HG02623 (cell line): ENCODE data around the gene EFCAB14.
"Not testable (repeated sequence)": the region's sequence is repeated elsewhere in the genome, so short reads cannot be mapped to it uniquely, and the experiment has no call there.

Source experiments
- ATAC-seq: cut with Tn5 transposase; IDR thresholded peaks from one replicate; pipeline ENCODE4 v1.9.1; 2021; ENCODE audit warnings: moderate library complexity; ENCODE audit not compliant: unreplicated experiment

Gene EFCAB14

DNA sequence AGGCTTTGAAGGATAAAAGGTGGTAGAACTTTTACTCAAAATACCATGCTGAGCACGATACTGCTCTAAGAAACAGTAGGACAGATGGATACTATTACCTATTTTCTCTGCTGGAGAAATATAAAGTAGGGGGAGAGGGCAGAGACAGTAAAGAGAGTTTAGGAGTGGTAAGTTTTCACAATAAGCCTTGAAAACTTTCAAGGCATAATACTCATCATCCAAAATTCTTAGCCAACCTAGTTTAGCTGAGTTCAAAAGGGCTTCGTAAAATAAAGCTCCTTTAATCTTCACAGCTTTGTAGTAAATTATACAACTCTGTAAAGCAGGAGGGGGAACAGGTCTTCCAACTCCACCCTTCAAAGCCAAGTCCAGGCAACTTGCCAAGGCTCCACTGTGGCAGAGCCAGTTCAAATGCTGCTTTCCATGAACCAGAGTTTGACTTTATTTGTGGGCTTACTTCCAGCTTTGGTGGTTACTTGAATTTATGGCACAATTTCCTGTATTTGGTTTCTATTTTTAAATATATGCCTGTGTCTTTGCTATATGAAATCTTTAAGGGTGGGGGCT is 31.7 kb downstream of the EFCAB14 start:
- ATAC-seq: no peak

DNA sequence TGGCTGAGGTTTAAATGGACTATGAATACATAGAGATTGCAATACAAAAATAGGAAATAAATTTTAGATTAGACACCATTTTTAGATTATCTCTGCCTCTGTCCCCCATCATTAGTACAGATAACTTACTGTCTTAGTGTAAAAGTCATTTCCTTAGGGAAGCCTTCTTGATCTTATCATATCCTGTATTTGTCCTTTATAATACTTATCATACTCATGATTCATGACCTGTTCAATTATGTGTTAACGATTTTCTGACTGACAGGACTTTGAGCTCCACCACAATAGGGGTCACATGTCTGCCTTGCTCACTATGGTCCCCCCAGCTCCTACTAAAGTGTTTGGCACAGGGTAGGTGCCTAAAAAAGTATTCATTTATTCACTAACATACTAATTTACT is 32.7 kb downstream of the EFCAB14 start:
- ATAC-seq: no peak

DNA sequence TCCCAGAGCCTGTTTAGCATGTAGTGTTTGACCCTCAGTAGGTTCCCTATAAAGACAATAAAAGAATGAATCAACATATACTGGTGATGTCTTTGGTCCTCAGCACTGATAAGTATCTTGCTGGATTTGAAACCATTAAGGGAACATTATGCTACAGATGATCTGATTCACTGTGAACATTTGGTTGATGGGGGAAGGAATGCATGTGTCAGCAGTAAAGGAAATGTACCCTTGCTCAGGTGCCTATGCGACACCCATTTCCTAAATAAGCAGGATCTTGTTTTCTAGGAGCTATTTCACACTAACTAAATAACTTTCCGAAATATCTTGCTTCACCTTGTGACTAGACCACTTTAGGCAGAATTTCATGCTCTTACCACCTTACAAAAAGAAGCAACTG is 34.2 kb downstream of the EFCAB14 start:
- no peak for ATAC-seq

DNA sequence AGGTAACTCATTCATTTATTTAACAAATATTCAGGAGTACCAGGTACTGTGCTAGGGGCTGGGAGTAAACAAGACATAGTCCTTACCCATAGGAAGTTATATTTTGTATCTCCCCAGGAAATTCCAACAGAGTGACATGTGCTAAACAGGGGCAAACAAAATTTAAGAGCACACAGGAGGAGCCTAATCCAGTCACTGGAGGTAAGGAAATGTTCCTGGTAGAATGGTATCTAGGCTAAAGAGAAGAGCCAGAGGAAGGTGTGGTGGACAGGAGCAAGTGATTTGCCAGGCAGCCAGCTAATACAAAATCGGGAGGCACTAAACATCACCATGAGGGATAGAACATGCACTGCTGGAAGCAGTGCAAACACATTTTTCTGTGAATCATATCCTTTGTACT is 36.9 kb downstream of the EFCAB14 start:
- ATAC-seq: no peak

DNA sequence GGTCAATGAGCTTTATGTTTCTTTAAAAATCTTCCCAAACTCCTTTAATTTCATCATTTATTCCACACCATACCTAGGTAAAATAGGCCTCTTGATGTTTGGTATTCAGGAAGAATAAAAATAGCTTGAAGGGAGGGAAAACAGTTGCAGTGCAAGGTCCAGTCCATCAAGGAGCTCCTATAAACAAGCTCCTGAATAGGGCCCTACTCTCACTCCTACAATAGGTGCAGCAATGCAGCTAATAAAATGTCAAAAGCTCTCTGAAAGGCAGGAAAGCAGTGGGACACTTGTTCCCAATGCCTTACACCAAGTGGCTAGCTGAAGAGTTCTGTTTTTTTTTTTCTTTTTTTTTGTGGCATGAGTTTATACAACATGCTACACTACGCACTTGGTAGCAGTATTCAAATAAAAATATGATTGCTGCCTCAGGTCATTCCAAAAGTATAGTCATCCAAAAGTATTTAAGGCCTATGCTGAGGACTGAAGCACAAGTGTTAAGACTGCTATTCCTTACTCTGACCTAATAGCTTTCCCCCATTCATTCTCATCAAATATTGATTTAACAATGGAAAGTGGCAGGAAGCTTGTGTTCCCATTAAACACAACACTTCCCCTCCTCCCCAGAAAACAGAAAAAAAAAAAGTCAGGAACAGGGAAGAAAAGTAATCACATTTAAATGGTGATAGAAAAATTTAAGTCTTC is 37.4 kb downstream of the EFCAB14 start:
- no peak for ATAC-seq

DNA sequence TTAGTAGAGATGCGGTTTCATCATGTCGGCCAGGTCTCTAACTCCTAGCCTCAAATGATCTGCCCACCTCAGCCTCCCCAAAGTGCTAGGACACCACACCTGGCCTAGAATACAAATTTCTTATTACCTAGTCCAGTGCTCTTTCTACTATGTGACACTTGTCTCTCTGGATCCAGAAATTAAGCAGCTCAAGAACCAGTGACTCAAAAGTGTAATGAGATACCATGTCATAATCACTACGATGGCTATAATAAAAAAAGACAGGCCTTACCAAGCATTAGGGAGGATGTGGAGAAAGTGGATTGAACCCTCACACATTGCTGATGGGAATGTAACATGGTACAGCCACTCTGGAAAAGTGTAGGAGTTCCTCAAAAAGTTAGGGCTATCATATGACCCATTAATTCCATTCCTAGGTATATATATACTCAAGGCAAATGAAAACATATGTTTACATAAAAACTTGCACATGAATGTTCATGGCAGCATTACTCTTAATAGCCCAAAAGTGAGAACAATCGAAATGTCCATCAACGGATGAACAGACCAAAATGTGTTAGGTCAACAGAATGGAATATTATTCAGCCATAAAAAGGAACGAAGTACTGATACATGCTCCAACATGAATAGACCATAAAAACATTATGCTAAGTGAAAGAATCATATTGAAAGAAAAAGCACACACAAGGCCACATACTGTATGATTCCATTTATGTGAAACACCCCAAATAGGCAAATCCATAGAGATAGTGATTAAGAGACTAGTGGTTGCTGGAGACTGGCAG is 38.9 kb downstream of the EFCAB14 start:
- ATAC-seq: no peak

DNA sequence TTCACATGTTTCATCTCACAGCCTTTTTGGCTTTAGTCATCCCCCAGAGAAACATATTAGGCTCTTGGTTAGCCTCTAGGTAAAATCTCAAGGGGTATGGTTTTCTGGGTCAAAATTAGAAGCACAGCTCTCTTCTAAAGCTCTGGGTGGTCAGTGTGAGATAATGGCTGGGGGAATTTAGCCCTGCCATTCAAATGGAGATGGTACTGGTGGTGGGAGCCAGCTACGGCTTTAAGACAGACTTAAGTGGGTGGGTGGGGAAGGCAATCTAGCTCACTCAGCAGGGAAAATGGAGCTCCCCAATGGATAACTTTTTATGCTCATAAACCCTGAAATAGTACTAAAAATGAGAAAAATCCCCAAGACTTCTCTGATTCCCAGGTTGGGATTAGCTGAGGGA is 41.6 kb downstream of the EFCAB14 start:
- no peak for ATAC-seq

DNA sequence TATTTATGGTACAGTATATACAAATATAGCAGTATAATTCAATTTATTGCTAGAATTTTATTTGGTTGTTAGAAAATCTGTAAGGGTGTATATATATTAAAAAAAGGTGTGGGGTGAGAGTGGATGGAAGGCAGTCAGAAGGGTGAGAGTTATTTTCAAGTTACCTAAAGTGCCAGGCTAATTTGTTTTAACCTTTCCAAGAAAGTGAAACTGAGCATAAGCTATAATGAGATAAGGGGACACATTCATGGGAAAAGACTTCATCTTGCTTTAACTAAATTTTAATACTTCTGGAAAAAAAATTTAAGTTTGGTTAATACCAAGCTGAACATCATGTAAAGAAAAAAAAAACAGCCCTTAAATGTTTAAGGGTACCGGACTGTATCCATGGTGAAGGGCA is 42.4 kb downstream of the EFCAB14 start:
- ATAC-seq: no peak

DNA sequence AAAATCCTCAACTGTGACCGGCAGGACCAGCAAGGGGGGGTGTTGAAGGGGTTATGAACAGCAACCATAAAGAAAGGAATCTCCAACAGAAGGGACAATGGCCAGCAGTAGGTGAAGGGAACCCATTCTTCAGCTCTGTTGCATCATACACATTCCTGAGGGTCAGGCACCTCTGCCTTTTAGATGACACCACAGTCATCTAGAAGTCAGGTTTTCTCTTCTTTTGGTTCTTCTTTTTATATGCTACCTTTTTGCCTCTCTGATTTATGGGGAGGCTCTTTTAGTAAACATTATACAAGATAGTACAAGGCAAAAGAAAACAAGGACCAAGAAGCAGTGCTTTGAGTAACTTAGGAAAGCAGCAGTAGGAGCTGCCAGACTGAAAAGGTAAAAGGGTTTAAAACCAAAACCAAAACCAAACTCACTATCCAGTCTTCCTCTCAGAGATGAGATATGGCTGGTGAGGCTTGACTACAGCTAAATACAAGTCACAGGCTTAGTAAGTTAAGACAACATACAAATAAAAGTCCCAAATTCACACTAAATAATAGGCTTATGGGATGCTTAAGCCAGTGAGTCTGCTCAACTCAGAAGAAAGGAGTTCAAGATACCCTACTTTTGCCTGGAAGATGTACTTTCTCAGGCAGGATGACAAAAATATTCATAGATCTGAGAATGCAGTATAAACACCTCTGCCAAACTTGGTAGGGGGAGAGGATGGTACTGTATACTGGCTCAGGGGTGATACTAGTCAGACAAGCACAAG is 43.2 kb downstream of the EFCAB14 start:
- peak; percentile 78 for ATAC-seq

DNA sequence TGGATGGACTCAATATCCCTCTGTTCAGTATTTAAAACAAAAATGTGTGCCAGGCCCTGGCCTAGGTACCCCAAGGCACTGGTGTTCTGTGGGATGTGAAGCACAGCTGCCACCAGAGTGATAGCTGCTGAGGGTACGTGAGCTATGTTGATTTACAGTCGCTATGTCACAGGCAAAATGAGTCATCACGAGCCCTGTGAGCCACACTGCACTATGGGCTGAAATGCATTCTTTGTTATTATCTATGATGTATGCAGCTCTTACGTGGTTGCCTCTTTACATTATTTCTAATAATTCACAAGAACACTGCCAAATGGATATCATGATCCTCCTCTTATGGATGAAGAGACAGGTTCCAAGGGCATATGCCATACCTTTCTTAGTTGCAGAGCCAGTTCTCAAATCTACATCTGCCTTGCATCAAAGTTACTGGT is 45.1 kb downstream of the EFCAB14 start:
- ATAC-seq: no peak

DNA sequence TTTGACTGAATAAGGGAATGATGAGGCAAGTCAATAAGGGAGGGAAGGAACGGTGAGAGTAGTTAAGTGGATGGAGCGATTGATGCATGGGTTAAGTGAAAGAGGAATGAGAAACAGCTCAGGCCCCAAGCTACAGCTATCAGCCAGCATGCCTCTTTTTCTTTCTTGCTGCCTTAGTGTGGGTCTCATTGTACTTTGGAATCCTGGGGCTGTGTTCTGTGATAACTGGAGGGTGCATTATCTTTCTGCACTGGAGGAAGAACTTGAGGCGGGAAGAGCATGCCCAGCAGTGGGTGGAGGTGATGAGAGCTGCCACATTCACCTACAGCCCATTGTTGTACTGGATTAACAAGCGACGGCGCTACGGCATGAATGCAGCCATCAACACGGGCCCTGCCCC is 46.2 kb downstream of the EFCAB14 start:
- ATAC-seq: no peak

DNA sequence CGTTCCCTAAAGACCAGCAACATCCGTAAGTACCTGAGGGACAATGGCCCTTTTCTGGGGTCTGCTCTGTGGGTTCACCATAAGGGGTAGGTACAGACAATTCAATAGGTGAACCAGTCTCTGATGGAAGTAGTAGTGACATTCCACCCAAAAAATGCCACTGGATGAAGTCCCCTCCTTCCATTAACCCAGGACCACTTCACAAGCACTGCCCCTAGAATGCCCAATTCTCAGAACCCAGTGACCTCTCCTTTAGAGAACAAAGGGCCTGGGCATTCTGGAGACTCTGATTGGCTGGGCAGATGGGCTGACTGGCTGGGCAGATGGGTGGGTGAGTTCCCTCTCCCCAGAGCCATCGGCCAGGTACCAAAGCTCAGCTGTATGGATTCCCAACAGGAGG is 47.4 kb downstream of the EFCAB14 start, which contains the start of gene TEX38:
Gene TEX38, plus strand, starts transcription at position 301 of the 400 bp plus-strand sequence. Its CDS starts 81 bp downstream, at position 382.
- ATAC-seq: no peak

DNA sequence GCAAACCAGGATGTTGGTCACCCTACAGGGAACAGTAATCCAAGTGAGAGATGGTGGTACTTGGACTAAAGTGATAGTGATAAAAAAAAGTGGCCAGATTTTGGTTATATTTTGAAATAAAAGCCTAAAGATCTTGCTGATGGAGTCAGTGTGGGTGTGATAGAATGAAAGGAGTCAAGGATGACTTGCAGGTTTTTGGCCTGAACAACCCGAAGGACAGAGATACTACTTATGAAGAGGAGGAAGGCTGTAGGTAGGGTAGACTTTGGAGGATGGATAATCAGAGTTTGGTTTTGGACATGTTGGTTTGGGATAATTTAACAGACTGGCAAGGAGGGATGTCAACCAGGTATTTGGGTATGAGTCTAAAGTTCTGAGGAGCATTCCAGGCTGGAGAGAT is 48.8 kb downstream of the EFCAB14 start:
- ATAC-seq: no peak

DNA sequence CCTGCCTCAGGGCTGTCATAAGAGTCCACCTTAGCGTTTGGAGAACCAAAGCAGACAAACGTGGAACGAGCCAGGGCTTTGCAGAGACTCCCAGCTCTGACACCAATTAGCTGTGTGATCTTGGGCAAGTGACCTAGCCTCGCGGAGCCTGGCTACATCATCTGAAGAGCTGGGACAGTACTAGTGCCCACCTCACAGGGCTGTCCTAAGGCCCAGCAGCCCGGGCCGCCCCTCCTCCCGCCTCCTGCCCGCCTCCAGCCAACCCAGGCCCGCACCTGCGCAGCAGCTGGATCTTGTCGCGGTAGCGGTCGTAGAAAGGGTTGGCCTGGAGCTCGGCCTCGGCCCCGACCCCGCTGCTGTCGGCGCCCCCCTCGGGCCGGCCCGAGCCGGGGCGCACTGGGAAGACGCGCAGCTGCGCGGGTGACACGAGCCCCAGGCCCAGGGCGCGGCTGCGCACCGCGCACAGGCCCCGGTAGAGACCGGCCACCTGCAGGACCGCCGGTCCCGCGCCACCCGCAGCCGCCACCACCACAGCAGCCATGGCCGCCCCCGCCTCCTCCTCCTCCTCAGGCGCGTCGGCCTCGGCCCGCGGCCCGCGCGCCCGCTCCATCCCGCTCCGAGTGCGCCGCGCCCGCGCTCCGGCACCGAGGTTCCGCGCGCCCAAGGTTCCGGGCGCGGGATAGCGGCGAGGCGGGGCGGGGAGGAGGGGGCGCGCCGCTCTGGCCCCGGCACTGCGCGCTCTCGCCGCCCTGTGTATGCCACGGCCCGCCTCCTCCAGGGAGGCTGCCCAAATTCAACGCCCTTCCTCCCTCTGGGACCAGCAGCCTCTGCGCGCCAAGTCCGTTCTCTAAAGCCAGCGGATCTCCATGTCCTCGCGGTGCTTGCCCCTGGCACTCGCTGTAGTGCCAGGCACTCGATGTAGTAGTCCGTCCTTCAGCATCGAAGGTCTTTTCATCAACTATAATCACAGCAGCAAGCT is 50.8 kb downstream of the EFCAB14 start, which contains the start of gene ATPAF1:
Gene ATPAF1, minus strand, starts transcription at position 583 of the 979 bp plus-strand sequence. Its CDS starts 42 bp downstream, at position 541.
- ATAC-seq: peak; percentile 74

DNA sequence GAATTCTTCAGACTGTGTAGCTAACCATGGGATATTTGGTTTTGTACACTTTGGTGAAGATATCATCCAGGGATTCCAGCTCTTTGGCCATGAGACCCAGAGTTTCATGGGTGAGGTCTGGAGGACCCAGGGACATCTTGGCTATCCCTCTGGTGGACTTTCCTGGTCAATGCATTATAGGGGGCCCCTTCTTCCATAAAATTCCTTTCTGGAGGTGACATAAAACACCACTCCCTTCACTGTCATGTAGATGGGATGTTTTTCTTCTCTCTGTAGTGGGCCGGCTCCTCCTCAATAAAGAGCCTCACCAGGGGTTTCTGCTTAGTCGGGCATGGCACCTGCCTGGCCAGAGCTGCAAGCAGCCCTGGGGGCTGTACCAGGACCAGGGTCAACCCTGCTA is 52.9 kb downstream of the EFCAB14 start:
- ATAC-seq: no peak

DNA sequence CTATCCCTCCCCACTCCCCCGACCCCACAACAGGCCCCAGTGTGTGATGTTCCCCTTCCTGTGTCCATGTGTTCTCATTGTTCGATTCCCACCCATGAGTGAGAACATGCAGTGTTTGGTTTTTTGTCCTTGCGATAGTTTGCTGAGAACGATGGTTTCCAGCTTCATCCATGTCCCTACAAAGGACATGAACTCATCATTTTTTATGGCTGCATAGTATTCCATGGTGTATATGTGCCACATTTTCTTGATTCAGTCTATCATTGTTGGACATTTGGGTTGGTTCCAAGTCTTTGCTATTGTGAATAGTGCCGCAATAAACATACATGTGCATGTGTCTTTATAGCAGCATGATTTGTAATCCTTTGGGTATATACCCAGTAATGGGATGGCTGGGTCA is 56.0 kb downstream of the EFCAB14 start:
- ATAC-seq: not testable (repeated sequence)

DNA sequence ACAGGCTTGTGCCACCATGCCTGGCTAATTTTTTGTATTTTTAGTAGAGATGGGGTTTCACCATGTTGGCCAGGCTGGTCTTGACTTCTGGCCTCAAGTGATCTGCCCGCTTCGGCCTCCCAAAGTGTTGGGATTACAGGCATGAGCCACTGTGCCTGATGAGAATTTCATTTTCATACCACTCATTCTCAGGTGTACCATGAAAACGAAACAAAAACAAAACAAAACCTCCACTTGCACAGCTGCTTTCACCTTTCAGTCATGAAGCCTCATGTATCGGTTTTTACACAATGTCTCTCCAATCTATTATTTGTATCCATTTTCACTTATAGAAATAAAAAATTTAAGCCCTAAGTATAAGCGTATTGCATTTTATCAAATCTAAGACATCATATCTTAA is 58.8 kb downstream of the EFCAB14 start:
- ATAC-seq: not testable (repeated sequence)

DNA sequence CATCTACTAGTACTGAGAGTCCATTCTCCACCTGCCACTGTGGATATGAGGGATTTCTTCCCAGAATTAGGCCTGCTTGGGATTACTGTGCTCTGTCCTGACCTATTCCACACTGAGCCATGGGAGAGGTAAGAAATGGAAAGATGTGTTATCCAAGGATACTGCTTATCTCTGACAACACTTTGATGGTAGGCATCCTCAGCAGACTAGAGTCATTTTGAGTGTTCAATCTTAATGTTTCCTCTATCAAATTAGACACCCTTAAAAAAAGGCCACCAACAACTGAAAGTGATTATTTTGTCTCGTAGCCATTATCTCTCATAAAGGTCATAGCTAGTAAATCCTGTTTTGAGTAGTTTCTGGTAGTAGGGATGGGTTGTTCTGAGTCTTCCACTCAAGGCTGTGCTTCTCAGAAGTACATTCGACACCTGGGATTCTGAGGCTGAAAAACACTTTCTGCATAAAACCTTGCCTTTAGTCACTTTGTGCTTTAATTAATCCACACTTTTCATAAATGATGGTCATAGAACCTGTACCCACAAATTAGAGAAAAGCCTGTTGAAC is 59.5 kb downstream of the EFCAB14 start:
- ATAC-seq: no peak

DNA sequence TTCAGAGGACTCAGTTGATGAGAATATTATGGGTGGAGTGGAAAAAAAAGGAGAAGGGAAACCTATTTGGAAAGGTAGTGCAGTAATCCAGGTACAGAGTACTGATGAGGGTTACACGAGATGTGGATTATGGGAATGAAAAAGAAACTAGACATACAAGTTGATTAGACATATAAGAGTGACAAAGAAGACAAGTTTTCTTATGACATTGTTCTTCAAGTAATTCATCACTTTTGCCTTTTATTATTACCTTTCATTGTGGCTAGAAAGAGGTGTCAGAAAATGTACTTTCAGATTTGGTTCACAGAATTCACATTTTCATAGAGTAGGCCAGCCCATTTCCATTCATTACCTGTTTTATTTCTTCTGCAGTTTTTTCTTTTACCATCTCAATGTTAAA is 61.1 kb downstream of the EFCAB14 start:
- no peak for ATAC-seq

DNA sequence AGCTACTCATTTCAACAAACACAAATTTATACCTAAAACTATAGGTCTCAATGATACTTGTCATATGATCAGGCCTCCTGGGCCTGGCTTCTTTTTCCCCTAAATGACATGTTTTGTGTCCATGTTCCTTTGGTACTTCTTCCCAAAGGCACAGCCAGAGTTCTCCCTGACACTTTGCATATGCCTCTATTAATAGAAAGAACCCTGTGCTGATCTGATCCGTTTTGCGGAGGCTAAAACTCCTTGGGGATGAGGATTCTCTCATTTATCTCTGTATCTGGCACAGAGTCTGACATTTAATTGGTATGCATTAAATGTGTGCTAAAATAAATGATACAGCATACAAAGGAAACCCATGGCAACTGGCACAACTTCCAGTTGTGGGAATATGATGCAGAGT is 62.3 kb downstream of the EFCAB14 start:
- ATAC-seq: no peak
